Adrenal gland (tissue), 12 donors: ENCODE measurements around the gene DCD. TPM values are rescaled to one million over a fixed set of nuclear protein-coding genes. Genes with fewer than 3 reads are reported as not detected.

Experiments
- DNase-seq, 7 donors: peaks; one replicate each; pipeline ENCODE4 v3.0.0-alpha.2; 2019 to 2020
- H3K27ac ChIP-seq, 5 donors: fragments of 200-600 bp; sonication (generic) in 4 of 5; 1 replicate in 3 of 5; 2 replicates in 2 of 5; pipeline versions ENCODE4 v1.5.1 to v1.8.0; 2016 to 2020; ENCODE audit warnings: mild to moderate bottlenecking in 1 of 5
- H3K27me3 ChIP-seq: fragments of 200-600 bp; 2 replicates; pipeline ENCODE4 v1.8.0; 2021
- H3K36me3 ChIP-seq, 2 donors: fragments of 200-600 bp; replicated peaks in 1 of 2; 1 replicate in 1 of 2; 2 replicates in 1 of 2; pipeline versions ENCODE4 v1.5.1 to v1.8.0; 2018 to 2022
- H3K4me1 ChIP-seq, 2 donors: fragments of 200-600 bp; replicated peaks in 1 of 2; 1 replicate in 1 of 2; 2 replicates in 1 of 2; pipeline versions ENCODE4 v1.5.1 to v1.8.0; 2018 to 2021
- H3K4me3 ChIP-seq, 4 donors: fragments of 200-600 bp; sonication (generic) in 3 of 4; one replicate each; pipeline ENCODE4 v1.5.1; 2016 to 2018
- H3K9me3 ChIP-seq, 3 donors: fragments of 200-600 bp; sonication (generic) in 1 of 3; replicated peaks in 1 of 3; 1 replicate in 2 of 3; 2 replicates in 1 of 3; pipeline versions ENCODE4 v1.5.1 to v1.8.0; 2016 to 2021
- CTCF ChIP-seq, 6 experiments: fragments of 450-650 bp in 4 of 6; fragments of 200-600 bp in 2 of 6; sonication (generic) in 1 of 6; IDR thresholded peaks; 1 replicate in 5 of 6; 2 replicates in 1 of 6; pipeline versions ENCODE4 v1.5.1 to v1.8.0; 2016 to 2021; ENCODE audit warnings: antibody characterized with exemption in 6 of 6, mild to moderate bottlenecking in 2 of 6, moderate library complexity in 1 of 6
- POLR2A ChIP-seq, 2 donors: fragments of 450-650 bp; IDR thresholded peaks; one replicate each; pipeline ENCODE4 v1.6.1; 2017; ENCODE audit warnings: antibody characterized with exemption in 2 of 2, mild to moderate bottlenecking in 2 of 2, moderate library complexity in 1 of 2
- WGBS, 4 donors: extraction: QIAGEN DNeasy Blood & Tissue Kit in 2 of 4; methylation state at CpG; one replicate each; pipeline versions ENCODE4 v1.1.5 to v1.1.7; 2013 to 2017; 5-methylcytosine and 5-hydroxymethylcytosine counted together
- intact Hi-C, 2 donors: fragments of 100-400 bp; cut with DNase I; formaldehyde crosslinking; loops; one replicate each; pipeline versions ENCODE4 v1.14.1 to v1.15.0; 2022 to 2023
- polyA plus RNA-seq, 3 donors: library from polyadenylated mRNA; stranded (reverse); fragments of 200-250 nt in 2 of 3; fragments of 350-450 nt in 1 of 3; fragmentation: Illumina TruSeq in 1 of 3; extraction: RNeasy Lipid Tissue Mini Kit (QIAGEN cat#74804) in 1 of 3; gene quantifications; one replicate each; pipeline ENCODE4 v1.2.3, GENCODE V29; 2013 to 2014
- total RNA-seq, 9 donors: library from RNA; depleted of rRNA in 4 of 9; stranded (reverse); fragments of >200 nt in 4 of 9; fragments of 120-200 nt in 1 of 9; fragmentation: NEBNext Ultra II Directional in 1 of 9; extraction: Animal tissue kit (Norgen Biotek cat#: 25700) in 1 of 9; gene quantifications; one replicate each; pipeline versions ENCODE4 v1.1.0 to v1.2.4, GENCODE V29; 2013 to 2023
- donor health status: healthy with polysubstance abuse.
- donor health status: Bipolar disorder and iron deficiency.
- donor health status: DM: yes; HTN: yes; CAD: no.
- donor health status: DM: no; HTN: no; CAD: no.
- donor health status: DM: no; HTN: no; CAD: no.
- donor health status: DM: yes; HTN: yes; CAD: no.

DCD gene
- total and polyA plus RNA-seq, 12 donors: not detected

GRCh38 chr12:54625598-54625997 is 22.6 kb downstream of the DCD start:
- Histone ChIP-seq H3K27me3 (peaks cover 13% of the 10 kb centered on the region), H3K4me1 (peaks cover 0 to 5% of the 10 kb centered on the region in 2 donors), H3K36me3 (no peaks in the 10 kb centered on the region), H3K9me3 (no peaks in the 10 kb centered on the region), H3K4me3 (no peak overlapping the region), H3K27ac (no peak overlapping the region)
- intact Hi-C loops: no loop called here
- TF ChIP-seq POLR2A (IDR thresholded peaks at IDR 0.05) (no peak), CTCF (IDR thresholded peaks at IDR 0.05) (no peak)
- no peak for DNase-seq

- WGBS, 4 donors: 39 to 48% (median 42%) methylated on average over 5 of the region's 5 CpGs
- intact Hi-C loops: no loop called here
- H3K27me3 ChIP-seq: peaks cover 13% of the 10 kb centered on the region
These were observed 23.6 kb downstream of the DCD start for GRCh38 chr12:54624315-54625279.

GRCh38 chr12:54622463-54623183 is 25.5 kb downstream of the DCD start:
- no peaks in the 10 kb centered on the region for H3K36me3 ChIP-seq
- H3K9me3 ChIP-seq: no peaks in the 10 kb centered on the region
- intact Hi-C loops: no loop called here
- no peak overlapping the region for H3K4me3 ChIP-seq
- H3K27ac ChIP-seq: no peak overlapping the region
- peaks cover 7% of the 10 kb centered on the region for H3K27me3 ChIP-seq
- TF ChIP-seq CTCF (IDR thresholded peaks at IDR 0.05) (no peak), POLR2A (IDR thresholded peaks at IDR 0.05) (no peak)
- peaks cover 0 to 10% of the 10 kb centered on the region in 2 donors for H3K4me1 ChIP-seq
- no peak for DNase-seq

More at GRCh38 chr12:54624315-54625279, 23.6 kb downstream of the DCD start:
- Histone ChIP-seq H3K27ac (no peak overlapping the region), H3K4me1 (peaks cover 0 to 5% of the 10 kb centered on the region in 2 donors), H3K4me3 (no peak overlapping the region), H3K9me3 (no peaks in the 10 kb centered on the region), H3K36me3 (no peaks in the 10 kb centered on the region)
- TF ChIP-seq POLR2A (IDR thresholded peaks at IDR 0.05) (no peak), CTCF (IDR thresholded peaks at IDR 0.05) (no peak)
- peak in 5 of 7 donors; percentile 21 to 51 (median 41) for DNase-seq

GRCh38 chr12:54616933-54617680 is 31.1 kb downstream of the DCD start:
- Histone ChIP-seq H3K4me1 (peaks cover 0 to 5% of the 10 kb centered on the region in 2 donors), H3K27me3 (peaks cover 16% of the 10 kb centered on the region), H3K4me3 (no peak overlapping the region), H3K27ac (no peak overlapping the region), H3K36me3 (no peaks in the 10 kb centered on the region), H3K9me3 (no peaks in the 10 kb centered on the region)
- intact Hi-C loops: no loop called here
- TF ChIP-seq CTCF (IDR thresholded peaks at IDR 0.05): no peak
- TF ChIP-seq POLR2A (IDR thresholded peaks at IDR 0.05): no peak
- WGBS, 4 donors: 55 to 62% (median 59%) methylated on average over 6 of the region's 6 CpGs
- DNase-seq: no peak
